Hematopoietic multipotent progenitor cell treated with erythropoietin and hydrocortisone succinate and interleukin-3 and kit ligand, for 4 days (in vitro differentiated cells): Measurements from ENCODE around the gene TSGA10.
A peak's percentile ranks its signal among the peaks of the same experiment; 100 is the strongest.

Source experiments
- DNase-seq: peaks from one replicate; pipeline ENCODE4 v3.0.0-alpha.2; 2015

TSGA10 gene

GRCh38 chr2:99152199-99152895, 2.4 kb downstream of the TSGA10 start:
- no peak for DNase-seq

GRCh38 chr2:99150706-99151105, 4.0 kb downstream of the TSGA10 start:
- DNase-seq: peak; percentile 62

DNA sequence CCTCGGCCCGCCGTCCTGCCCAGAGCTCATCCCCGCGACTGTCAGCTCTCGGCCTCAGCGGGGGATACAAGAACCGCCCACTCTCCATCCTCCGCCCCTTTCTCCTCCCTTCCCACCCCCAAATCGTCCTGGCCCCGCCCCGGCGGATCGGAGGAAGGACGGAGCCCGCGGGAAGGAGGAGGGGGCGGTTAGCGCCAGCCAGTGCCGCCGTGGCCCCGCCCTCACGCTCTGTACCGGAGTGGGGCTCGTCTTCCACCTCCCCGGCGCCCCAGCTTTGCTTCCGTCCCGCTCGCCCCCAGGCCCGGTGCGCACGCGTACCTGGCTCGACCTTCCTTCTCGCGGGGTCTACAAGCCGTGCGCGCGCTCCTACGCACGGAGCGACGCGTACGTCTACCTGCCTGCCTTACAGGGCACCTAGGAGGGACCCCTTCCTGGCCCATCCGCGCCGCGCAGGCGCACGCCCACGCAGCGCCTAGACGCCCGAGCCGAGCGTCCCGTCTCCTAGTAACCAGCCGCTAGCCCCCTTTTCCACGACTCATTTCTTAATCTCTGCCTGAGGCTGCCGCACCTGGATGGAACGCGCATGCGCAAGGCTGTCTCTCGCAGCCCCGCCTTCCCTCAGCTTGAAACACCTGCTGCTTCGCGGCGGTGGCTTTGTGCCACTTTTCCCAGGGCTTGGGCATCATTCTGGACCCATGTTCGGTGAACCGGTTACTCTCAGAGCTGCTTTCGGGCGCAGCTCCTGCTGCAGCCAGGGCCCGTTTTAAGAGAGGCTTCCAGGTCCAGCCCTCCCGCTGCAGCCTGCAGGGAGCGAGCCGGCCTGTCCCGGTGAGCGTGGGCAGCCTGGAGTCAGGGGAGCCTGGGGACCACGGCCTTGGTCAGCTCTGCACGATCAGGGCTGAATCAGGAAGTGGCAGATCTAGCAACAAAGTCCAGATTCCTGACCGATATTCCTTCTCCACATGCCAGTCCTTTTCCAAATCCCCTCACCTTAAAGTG, 13.3 kb downstream of the TSGA10 start, which contains the start of gene C2orf15:
Gene C2orf15 (plus strand): TSS at position 598 of the 999 bp plus-strand sequence. CDS start 8,852 bp downstream, outside the sequence.
- peak; percentile 97 for DNase-seq

DNA sequence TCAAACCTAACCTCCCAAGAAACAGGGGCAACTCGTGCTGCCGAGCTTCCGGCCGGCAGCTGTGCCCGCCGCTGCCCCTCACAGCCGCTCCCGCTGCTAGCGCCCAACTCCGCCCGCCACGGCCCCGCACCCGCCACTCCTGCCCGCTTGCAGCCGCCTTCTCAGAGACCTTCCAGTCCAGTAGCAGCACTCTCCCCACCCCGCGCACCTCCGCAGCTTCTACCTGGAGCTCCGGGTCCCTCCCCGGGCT, 14.0 kb downstream of the TSGA10 start:
- DNase-seq: peak; percentile 60

GRCh38 chr2:99140056-99140859, 14.5 kb downstream of the TSGA10 start:
- DNase-seq: no peak

- no peak for DNase-seq
Observed at GRCh38 chr2:99139003-99139402, 15.7 kb downstream of the TSGA10 start.

- peak; percentile 77 for DNase-seq
Observed at GRCh38 chr2:99135044-99135556, 19.6 kb downstream of the TSGA10 start.

GRCh38 chr2:99127981-99128380, 26.8 kb downstream of the TSGA10 start:
- DNase-seq: no peak

GRCh38 chr2:99112617-99113016, 42.1 kb downstream of the TSGA10 start:
- no peak for DNase-seq

GRCh38 chr2:99111945-99112344, 42.8 kb downstream of the TSGA10 start:
- DNase-seq: no peak

DNA sequence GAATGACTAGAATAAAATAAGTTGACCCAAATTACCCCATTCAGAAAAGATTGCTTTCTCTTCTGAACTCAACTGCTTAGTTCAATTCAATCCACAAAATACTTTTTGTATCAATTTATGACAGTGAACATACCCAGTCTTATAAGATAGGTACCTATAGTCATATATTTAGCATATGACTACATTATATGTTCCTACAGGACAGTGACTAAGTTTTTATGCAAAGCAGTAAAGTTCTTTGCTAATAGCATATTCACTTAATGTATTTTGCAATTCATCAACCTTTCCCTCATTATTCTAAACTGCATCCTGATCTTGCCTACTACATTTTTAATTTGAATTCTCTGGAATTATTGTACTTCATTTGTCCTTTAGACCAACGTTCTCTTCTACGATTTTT, 43.5 kb downstream of the TSGA10 start:
- DNase-seq: no peak

DNA sequence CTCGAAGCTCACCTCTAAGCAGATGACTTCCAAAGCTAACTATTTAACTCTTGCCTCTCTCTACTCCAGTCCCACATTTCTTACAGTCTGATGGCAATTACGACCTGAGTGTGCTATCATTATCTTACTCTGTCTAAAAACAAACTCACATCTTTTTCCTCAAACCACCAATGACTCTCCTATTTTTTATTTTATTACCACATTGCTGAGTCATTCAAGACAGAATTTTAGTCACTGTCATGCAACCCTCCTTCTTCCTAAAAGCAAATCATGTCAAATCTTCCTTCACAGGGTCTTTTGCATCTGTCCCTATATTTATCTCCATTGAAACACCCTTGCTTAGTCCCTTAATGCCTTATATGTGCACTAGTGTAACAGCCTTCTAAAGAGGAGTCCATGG, 47.8 kb downstream of the TSGA10 start:
- DNase-seq: peak; percentile 76

- peak; percentile 45 for DNase-seq
Observed at GRCh38 chr2:99104006-99104405, 50.7 kb downstream of the TSGA10 start.

DNA sequence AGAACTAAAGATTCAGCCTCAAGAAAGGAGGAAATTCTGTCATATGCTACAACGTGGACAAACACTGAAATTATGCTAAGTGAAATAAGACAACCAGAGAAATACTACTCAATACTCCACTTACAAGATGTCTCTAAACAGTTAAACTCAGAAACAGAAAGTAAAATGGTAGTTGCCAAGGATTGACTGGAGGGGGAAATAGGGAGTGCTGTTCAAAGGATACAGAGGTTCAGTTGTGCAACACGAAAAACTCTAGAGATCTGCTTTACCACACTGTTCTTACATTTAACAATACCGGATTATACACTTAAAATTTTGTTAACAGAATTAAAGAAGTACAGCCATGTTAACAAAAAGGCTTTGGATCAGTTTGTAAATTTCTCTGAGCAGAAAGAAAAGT, 53.0 kb downstream of the TSGA10 start:
- peak; percentile 61 for DNase-seq

GRCh38 chr2:99096728-99097127, 58.0 kb downstream of the TSGA10 start:
- no peak for DNase-seq

- DNase-seq: peak; percentile 89
Observed at GRCh38 chr2:99088017-99088416, 66.7 kb downstream of the TSGA10 start.

DNA sequence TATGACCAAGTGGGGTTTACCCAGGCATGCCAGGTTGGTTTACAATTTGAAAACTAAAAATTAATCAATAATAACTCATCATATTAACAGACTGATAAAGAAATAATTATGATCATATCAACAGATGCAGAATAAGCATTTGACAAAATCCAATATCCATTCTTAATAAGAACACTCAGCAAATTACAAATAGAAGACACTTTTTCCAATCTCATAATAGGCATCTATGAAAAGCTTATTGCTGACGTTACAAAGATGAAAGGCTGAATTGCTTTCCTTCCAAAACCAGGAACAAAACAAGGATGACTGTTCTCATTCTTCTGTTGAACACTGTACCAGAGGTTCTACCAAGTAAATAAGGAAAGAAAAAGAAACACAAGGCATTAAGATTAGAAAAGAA, 68.4 kb downstream of the TSGA10 start:
- DNase-seq: no peak

- peak; percentile 76 for DNase-seq
Observed at GRCh38 chr2:99085421-99085820, 69.3 kb downstream of the TSGA10 start.

DNA sequence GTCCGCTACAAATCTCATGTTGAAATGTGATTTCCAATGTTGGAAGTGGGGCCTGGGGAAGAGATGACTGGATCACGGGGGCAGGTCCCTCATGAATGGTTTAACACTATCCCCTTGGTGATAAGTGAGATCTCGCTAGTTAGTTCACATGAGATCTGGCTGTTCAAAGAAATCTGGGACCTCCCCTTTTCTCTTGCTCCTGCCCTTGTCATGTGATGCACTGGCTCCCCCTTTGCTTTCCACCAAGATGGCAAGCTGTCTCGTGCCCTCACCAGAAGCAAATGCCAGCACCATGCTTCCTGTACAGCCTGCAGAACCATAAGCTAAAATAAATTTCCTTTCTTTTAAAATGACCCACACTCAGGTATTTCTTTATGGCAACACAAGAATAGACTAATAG, 70.5 kb downstream of the TSGA10 start:
- DNase-seq: peak; percentile 15

DNA sequence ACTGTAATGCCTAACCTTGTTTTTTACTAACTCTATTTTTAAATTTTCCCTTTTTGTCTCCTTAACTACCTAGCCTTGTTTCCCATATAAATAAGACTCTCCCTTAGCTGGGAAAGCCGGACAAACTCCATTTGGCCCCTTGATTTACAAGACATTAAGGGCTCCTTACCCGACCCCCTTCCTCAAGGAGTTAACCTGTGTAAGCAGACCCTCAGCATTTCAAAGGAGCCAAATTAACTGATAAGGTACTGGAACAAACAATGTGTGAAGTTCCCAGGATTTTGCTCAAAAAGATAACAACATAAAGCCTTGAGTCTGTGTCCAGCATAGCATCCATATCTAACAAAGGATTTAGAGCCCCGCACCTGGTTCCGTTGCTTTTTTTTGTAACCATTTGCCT, 72.9 kb downstream of the TSGA10 start:
- no peak for DNase-seq

DNA sequence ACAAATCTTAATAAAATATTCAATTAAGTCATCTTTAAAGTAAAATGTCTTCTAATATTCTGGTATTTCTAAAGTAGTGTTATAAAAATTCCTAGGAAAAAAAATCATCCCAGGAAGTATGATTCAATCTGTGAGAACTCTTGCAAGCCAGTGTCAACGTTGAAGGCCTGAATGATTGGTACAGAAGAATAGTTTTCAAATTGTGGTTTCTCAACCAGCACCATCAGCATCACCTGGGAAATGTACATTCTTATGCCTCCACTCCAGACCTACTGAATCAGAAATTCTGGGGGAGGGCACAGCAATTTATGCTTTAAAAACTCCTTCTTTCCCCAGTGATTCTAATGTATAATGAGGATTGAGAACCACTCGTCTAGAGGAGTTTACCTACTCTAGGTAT, 75.5 kb downstream of the TSGA10 start:
- DNase-seq: no peak

DNA sequence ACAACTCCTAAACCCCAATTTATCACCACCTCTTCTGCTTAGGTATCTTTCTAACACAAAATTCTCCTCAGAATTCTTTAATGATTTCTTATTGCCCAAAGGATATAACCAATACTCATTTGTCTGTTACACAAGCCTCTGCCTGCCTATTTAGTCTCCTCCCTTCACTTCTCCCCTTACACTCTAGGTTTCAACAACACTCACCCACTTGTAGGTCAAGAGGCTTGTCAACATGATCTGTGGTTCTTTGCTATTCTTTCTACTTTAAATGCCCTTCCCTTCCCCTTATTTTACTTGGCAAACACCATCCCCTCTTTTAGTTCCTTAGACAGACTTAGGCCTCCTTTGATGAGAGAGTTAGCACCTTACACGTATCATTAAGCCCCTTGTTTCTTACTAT, 82.2 kb downstream of the TSGA10 start:
- no peak for DNase-seq
